Measurements from ENCODE around the gene MYO5B.

MYO5B gene

GRCh38 chr18:50152900-50153299, 42.0 kb downstream of the MYO5B start:
- no peak for DNase-seq

- DNase-seq = no peak
Observed at GRCh38 chr18:50151926-50152325, 43.0 kb downstream of the MYO5B start.

- DNase-seq = no peak
Observed at GRCh38 chr18:50144540-50144939, 50.4 kb downstream of the MYO5B start.

DNA sequence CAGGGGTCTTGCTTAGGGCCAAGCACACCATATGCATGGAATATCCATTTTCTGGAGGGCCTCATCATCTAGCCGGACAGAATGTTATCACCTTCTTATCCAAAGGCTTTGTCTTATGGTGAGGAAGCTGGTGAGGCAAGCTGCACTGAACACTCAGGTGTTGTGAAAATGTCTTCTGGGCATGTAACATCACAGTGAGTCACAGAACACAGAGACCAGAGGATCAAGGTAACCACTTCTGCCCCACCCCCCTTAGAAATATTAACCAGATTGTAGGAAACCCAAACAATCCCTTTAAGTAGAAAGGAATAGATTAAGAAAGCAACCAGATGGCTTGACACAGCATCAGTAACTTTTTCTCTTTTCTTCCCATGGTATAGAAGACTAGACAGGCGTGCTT, 51.1 kb downstream of the MYO5B start:
- no peak for DNase-seq

- DNase-seq = no peak
Observed at GRCh38 chr18:50143294-50143693, 51.7 kb downstream of the MYO5B start.

DNA sequence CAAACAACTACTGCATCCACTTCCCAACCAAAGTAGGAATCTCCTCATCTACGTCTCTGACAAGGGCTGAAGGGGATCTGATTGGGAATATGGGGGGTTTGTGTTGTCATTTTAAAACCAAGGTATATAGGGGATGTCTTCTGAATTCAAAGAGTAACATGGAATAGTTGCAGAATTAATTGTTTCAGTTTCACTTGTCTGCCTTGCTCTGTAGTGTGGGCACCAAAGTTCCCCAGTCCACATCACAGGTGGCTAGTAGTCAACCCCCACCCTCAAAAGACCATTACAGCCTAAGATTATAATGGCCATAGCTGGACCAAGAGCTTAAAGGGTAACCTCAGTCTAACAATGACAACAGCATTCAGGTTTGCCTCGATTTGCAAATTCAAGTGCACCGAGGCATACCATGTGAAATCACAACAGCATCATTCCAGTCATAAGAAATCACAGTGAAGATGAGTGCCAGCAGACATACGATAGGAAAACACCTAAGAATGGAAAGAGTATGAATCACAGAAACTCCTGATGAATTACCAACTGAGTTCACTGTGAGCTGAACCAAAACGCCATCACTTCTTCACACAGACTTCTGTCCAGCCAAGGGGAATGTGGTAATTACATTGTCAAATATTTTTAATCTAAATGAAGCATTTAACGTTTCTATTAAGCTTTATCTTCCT, 52.4 kb downstream of the MYO5B start:
- no peak for DNase-seq

- DNase-seq = no peak
Observed at GRCh38 chr18:50138181-50139064, 56.5 kb downstream of the MYO5B start.

DNA sequence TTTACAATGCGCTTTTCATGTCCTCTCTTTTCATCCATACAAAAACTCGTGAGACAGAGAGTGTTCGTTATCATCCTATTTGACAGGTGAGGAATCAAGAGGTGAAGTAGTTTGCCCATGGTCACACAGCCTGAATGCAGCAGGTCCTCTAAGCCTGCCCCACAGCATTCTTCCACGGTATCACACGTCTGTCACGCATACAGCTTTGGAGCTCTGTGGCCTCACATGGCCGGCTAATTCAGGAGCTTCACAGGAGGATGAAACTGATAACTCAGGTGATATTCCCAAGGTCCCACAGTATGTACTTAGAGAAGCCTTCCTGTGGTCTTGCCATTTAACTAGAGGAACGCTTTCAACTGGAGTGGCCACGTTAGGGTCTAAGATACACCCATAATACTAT, 59.0 kb downstream of the MYO5B start:
- DNase-seq = no peak

DNA sequence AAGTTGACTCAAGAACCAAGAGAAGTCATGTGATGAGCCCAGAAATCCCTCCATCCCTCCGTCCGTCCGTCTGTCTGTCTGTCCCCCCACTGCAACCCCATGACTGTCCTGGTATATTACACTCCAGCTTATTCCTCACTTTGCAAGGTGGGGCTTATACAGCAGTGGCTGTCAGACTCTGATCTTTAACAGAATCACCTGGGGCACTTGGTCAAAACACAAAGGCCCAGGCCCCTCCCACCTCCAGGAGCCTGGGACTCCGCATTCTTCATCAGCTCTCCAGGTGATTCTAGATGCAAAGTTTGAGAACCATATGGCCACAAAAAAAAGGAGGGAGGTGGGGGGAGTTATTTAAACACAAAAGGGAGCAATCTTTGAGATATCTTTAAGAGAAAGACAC, 61.4 kb downstream of the MYO5B start:
- no peak for DNase-seq

DNA sequence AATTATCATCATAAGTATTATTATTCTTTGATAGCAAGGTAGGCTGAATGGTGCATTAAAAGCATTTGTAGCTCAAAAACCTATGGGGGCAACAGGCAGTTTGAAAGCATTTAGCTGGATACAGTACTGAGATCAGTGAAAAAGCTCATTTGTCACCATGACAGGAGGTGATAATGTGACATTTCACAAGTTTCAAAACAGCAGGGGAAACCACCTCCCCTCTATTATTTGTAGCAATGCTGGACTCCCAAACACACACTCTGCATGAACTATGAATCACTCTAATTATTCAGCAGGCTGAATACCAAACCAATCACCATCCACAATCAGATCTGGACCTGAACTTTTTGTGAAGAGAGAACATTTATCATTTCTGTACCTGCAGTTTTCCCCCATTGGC, 63.4 kb downstream of the MYO5B start:
- no peak for DNase-seq

DNA sequence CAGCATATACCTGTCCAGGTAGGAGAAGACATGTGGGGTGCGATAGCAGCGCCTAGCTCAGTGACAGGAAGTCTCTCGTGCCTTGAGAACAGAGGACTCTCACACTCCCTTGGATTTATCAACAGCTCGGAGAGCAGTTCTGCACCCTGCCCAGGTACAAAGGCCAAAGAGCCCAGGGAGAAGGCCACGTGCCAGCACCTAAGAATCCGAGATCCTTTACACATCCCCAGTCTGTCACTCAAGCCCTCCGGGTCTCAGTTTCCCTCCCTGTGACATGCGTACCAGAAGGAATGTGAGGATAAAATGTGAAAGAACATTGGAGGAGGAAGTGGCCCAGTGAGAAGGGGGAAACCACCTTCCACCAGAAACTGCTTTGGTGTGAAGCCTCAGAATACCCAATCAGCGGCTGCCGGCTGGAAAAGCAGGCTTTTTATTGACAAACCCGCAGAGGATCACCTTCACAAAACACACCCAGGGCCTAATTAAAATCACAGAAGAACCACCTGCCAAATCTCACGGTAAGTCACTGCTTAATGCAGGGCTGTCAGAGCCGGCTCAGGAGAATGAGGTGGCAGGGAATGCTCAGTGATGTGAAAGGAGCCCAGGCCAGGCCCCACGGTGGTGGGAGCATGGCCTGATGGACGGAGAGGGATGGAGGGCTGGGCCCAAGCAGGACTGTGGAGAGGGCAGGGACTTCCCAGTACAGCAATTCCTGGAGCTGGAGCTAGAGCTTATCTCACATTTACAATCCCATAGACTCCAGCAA, 66.3 kb downstream of the MYO5B start:
- no peak for DNase-seq

DNA sequence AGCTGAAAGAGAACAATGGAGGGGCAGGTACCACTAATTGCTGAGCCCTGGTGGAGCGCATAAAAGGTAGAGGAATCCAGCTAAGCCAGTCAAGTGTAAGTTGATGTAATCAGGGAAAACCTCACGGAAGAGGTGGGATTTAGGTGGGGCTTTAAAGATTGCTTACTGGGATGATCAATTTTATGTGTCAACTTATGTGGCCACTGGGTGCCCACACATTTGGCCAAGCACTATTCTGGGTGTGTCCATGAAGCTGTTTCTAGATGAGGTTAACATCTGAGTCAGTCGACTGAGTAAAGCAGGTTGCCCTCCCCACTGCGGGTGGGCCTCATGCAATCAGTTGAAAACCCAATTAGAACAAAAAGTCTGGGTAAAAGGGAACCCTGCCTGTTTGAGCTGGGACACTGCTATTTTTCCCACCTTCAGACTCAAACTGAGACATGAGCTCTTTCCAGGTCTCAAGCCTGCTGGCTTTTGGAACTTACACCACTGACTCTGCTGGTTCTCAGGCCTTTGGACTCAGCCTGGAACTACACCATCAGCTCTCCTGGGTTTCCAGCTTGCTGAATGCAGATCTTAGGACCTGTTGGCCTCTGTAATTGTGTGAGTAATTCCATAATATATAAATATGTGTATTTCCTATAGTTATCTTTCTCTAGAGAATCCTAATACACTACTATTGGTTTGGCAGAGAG, 67.3 kb downstream of the MYO5B start:
- DNase-seq = no peak

- DNase-seq = no peak
Observed at GRCh38 chr18:50126471-50126870, 68.5 kb downstream of the MYO5B start.

- DNase-seq = no peak
Observed at GRCh38 chr18:50125456-50125855, 69.5 kb downstream of the MYO5B start.

DNA sequence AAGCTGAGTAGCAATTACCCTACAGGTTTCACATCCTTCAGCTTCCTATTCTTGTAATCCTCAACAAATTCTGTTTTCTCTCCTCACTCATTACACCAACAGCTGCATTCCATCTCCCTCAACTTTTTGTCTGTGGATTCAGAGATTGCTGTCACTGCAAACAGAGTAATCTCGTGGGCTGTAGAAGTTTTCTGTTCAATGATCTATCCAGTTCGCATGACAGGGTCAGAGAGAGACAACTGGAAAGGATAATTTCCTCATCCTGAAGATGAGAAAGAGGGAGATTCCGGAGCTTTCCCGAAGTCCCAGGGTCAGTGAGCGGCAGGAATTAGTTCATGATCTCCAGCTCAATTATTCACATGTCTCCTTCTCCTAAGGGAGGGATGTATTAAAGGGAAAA, 75.7 kb downstream of the MYO5B start:
- no peak for DNase-seq

- DNase-seq = peak in 1 of 56 donors; percentile 11
Observed at GRCh38 chr18:50117863-50118262, 77.1 kb downstream of the MYO5B start.

- no peak for DNase-seq
Observed at GRCh38 chr18:50115095-50115494, 79.9 kb downstream of the MYO5B start.

GRCh38 chr18:50114448-50114847, 80.5 kb downstream of the MYO5B start:
- no peak for DNase-seq

DNA sequence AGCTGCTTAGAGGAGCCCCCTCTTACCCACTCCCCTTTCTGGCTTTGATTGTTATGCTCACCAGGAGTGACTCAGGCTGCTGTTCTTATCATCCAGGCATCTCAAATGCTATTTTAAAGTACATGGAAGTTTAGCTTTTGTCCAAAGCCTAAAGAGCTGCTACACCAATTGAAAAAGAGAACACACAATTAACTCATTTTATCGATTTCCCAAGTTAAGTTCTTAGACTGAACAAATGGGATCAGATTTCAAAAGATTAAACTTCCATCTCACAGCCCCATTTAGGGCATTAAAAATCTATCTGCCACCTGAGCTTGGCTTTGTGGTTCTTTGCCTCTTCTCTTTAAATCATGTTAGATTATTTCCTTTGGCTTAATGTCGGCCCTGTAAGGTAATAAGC, 81.2 kb downstream of the MYO5B start:
- DNase-seq = no peak

DNA sequence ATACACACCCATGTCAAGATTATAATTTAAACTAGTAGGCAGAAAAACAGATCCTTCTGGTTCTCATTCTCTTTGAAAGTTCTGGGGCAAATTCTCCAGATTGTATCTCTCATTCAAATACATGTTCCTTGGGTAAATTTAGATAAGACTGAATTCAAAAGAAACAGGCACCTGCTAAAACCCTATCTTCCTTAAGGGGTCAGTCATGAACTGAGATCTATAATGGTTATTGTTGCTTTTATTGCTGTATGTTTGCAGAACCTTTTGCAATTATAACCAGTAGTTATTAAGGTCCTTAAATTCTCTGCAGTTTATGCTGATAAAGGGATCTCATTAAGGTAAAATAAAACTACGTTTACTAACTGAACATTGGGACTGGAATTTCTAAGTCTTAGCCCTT, 83.5 kb downstream of the MYO5B start:
- no peak for DNase-seq

DNA sequence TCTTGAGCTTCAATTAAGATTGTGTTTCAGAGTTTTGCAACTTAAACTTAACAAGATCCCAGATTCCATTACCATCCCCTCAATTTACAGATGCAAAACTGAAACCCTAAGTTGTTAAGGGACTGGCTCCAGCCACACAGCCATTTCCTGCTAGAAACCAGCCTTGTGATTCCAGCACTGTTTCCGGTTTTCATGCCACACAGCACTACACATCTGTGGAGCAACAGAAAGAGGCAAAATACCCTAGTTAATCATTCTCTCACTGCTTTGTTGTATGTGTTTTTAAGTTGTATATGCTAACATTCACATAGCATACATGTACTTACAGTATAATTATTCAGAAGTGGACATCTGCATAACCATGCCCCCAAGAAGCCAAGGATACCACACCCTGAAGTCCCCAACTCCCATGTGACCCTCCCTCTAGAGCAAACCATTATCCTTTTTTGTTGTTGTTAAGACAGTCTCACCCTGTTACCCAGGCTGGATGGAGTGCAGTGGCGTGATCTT, 87.4 kb downstream of the MYO5B start:
- DNase-seq = no peak

All from amygdala (tissue), 56 donors.